AG04449 (cell line): ENCODE data around the gene SNN.

Source experiments
- CTCF ChIA-PET: fragments of 350-600 bp; formaldehyde crosslinking; extraction: SDS; loops from one replicate; lab custom pipeline; 2021; ENCODE audit warnings: antibody characterized with exemption; lab: Yijun Ruan, JAX
- POLR2A ChIA-PET: fragments of 400-600, 350-600 bp; formaldehyde crosslinking; extraction: SDS; loops from one replicate; lab custom pipeline; 2020; ENCODE audit warnings: antibody characterized with exemption, inconsistent platforms; lab: Yijun Ruan, JAX
- DNase-seq: peaks from one replicate; pipeline ENCODE4 v3.0.0-alpha.2; 2010; ENCODE audit warnings: low read depth, low spot score
- H3K4me3 ChIP-seq: 2 replicates; pipeline ENCODE4 v1.5.1; 2011; ENCODE audit warnings: low read depth, mild to moderate bottlenecking, control low read depth, low read length
- TF ChIP-seq, protein P1 (sequence below): IDR thresholded peaks from one replicate; pipeline ENCODE4 v1.5.1; 2011; ENCODE audit warnings: mild to moderate bottlenecking, moderate library complexity, low read length, control low read depth, inconsistent platforms; ENCODE audit not compliant: insufficient read depth; ENCODE audit errors: missing control alignments

SNN gene

DNA sequence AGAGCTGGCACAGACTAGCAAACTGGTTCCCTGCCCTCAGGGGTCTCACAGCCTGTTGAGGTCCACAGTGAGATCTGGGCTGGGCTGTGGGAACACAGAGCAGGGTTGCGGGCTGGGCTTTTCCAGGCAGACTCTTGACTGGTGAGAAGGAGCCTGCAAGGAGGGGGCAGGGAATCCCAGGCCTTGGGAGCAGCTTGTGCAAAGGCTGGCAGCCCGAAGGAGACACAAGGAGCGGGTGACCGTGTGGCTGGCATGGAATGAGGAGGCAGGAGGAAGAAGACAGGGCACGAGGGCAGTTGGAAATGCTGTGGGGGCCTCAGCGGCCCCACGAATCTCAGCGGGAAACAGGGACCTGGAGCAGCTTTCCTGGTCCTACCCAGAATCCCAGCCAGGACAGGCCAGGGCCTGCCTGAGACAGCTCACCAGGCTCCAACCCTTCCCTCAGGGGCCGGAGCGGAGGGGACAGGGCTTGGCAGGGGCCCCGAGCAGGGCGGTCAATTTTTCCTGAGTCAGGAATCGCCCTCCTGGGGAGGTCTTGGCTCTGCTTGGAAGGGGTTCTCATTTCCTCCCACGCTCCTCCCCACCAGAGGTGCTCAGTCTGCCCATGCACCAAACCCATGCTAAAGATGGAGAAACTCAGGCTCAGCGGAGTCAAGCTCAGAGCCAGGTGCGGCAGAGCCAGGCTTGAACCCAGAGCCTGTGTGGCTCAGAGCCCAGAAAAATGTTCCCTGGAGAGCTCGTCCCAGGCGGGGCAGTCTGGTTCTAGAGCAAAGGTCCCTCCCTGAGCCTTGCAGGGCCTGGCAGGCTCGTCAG lies 9.2 kb upstream of the SNN start:
- H3K4me3 ChIP-seq: no peak overlapping the region
- ChIA-PET POLR2A (no interaction called here), CTCF (interaction anchor here (1.0 to 2.8 kb wide), 4 partner anchors 17 to 252 kb away, joined by 3 to 28 read pairs (median 8); no protein-coding TSS in a partner anchor)
- DNase-seq: no peak
- TF ChIP-seq, protein P1, sequence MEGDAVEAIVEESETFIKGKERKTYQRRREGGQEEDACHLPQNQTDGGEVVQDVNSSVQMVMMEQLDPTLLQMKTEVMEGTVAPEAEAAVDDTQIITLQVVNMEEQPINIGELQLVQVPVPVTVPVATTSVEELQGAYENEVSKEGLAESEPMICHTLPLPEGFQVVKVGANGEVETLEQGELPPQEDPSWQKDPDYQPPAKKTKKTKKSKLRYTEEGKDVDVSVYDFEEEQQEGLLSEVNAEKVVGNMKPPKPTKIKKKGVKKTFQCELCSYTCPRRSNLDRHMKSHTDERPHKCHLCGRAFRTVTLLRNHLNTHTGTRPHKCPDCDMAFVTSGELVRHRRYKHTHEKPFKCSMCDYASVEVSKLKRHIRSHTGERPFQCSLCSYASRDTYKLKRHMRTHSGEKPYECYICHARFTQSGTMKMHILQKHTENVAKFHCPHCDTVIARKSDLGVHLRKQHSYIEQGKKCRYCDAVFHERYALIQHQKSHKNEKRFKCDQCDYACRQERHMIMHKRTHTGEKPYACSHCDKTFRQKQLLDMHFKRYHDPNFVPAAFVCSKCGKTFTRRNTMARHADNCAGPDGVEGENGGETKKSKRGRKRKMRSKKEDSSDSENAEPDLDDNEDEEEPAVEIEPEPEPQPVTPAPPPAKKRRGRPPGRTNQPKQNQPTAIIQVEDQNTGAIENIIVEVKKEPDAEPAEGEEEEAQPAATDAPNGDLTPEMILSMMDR: no peak

DNA sequence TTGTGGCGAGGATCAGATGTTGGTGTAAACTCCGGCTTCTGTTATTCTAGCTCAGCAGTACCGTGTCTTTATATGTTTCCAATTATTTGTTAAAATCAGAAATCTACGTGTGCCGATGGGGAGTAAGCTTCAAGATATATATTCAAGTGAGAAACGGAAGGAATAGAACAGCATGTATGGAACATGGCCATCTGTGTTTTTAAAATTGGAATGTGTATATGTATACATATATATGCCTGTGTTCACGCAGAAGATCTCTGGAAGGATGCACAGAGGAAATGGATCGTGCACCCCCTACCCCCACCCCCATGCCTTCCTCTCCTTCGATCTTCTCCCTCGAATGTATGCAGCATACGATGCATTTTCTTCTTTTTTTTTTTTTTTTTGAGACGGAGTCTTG lies 7.7 kb upstream of the SNN start:
- POLR2A ChIA-PET: no interaction called here
- DNase-seq: no peak
- TF ChIP-seq, protein P1: no peak
- CTCF ChIA-PET: interaction anchor here (1.6 to 2.8 kb wide), 4 partner anchors 19 to 255 kb away, joined by 4 to 28 read pairs (median 8); no protein-coding TSS in a partner anchor
- H3K4me3 ChIP-seq: no peak overlapping the region

DNA sequence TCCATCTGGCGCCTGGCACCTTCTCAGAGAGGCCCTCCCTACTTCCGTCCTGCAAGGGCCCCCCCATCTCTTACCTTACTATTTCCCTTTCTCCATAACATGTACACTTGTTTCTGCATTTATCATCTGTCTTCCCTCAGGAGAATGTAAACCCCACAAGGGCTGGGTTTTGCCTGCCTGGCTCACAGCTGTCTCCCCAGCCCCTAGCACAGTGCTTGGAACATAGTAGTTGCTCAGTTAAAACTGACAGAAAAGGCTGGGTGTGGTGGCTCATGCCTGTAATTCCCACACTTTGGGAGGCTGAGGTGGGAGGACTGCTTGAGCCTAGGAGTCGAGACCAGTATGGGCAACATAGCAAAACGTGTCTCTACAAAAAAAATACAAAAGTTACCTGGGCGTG lies 5.7 kb upstream of the SNN start:
- TF ChIP-seq, protein P1: no peak
- CTCF ChIA-PET: interaction anchor here (1.1 to 2.0 kb wide), 2 partner anchors 13 to 257 kb away, joined by 4 read pairs; no protein-coding TSS in a partner anchor
- POLR2A ChIA-PET: no interaction called here
- no peak overlapping the region for H3K4me3 ChIP-seq
- no peak for DNase-seq

DNA sequence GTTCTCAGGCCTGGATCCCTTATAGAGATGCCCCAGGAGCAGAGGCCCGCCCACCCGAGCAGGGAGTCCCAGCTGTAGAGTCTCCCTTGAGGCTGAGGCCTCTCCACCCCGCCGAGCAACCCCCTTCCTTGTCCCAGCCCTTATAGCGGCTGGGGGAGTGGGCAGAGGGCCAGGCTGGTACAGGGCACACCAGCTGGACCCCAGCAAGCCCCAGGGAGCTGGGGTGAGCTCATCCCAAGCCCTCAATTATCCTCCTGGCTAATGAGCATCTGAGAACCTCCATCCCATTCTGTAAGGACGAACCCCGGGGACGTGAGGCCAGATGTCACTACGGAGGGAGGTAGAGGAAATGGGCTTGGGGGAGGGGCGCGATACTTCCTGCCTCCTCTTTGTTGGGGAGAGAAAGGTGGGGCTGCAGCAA lies 3.2 kb upstream of the SNN start:
- POLR2A ChIA-PET: no interaction called here
- no peak overlapping the region for H3K4me3 ChIP-seq
- DNase-seq: no peak
- CTCF ChIA-PET: interaction anchor here (1.7 to 1.9 kb wide), 2 partner anchors 24 to 134 kb away, joined by 4 to 8 read pairs; no protein-coding TSS in a partner anchor
- TF ChIP-seq, protein P1: no peak

DNA sequence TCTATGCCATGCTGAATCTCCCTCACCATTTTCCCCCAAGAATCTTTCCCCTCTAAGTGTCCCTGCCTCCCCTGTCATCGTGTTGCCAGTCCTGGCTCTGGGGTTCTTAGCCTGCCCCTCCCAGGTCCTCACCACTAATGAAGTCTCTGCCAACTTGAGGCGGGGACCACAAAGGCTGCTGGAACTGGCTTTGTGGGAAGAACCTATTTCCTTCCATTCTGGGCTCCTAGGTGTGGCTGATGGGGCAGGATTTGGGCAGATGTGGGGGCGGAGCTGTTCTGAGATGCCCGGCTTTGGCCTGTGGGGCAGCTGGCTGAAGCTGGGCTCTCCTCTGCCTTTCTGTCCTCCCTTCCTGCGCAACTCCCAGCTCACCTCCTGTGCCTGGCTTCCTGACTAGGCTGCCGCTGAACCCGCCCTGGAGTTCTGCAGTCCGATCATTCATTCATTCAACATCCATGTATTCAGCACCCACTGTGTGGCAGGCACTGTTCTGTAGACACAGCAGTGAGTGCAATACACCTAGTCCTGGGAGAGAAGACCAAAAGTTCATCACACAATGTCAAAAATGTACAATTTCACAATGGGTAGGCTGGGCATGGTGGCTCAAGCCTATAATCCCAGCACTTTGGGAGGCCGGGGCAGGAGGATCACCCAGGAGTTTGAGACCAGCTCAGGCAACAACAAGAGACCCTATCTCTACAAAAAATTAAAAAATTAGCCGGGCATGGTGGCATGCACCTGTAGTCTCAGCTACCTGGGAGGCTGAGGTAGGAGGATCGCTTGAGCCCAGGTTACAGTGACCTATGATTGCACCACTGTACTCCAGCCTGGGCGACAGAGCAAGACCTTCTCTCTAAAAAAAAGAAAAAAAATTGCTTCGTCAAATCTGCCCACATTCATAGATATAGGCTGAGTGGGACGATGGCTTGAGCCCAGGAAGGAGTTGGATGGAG lies 1.9 kb upstream of the SNN start:
- ChIA-PET CTCF (interaction anchor here (0.7 to 2.2 kb wide), 9 partner anchors 17 to 702 kb away, joined by 3 to 8 read pairs (median 5); no protein-coding TSS in a partner anchor), POLR2A (no interaction called here)
- TF ChIP-seq, protein P1: no peak
- no peak for DNase-seq
- no peak overlapping the region for H3K4me3 ChIP-seq
